HEK293 (cell line): ENCODE measurements around the gene DOCK8.
"Not testable (repeated sequence)": the region's sequence is repeated elsewhere in the genome, so short reads cannot be mapped to it uniquely, and the experiment has no call there.

Source experiments
- CTCF ChIA-PET: fragments of 350-600 bp; formaldehyde crosslinking; extraction: SDS; loops from one replicate; lab custom pipeline; 2021; ENCODE audit warnings: antibody characterized with exemption; lab: Yijun Ruan, JAX
- POLR2A ChIA-PET: fragments of 300-600 bp; formaldehyde crosslinking; extraction: SDS; loops from one replicate; lab custom pipeline; 2020; ENCODE audit warnings: antibody characterized with exemption, inconsistent platforms; lab: Yijun Ruan, JAX
- H3K27ac ChIP-seq: fragments of 200-500 bp; sonication (Bioruptor generic); 2 replicates; pipeline ENCODE4 v1.5.1; 2014; ENCODE audit warnings: low read depth, low read length, control low read depth, inconsistent platforms; ENCODE audit errors: extremely low read depth
- H3K36me3 ChIP-seq, 2 experiments: fragments of 200-500 bp in 1 of 2; sonication (Bioruptor generic) in 1 of 2; 1 replicate in 1 of 2; 2 replicates in 1 of 2; pipeline ENCODE4 v1.5.1; 2014 to 2017; ENCODE audit warnings: inconsistent platforms in 2 of 2, low read length in 2 of 2; ENCODE audit not compliant: control insufficient read depth in 2 of 2, insufficient read depth in 1 of 2
- H3K4me1 ChIP-seq: fragments of 200-500 bp; sonication (Bioruptor generic); 2 replicates; pipeline ENCODE4 v1.5.1; 2014; ENCODE audit warnings: mild to moderate bottlenecking, low read length, inconsistent platforms; ENCODE audit not compliant: control insufficient read depth, insufficient read depth
- H3K4me3 ChIP-seq: 2 replicates; pipeline ENCODE4 v1.5.1; 2011; ENCODE audit warnings: low read depth, mild to moderate bottlenecking, control low read depth, low read length, moderate library complexity
- H3K9me3 ChIP-seq: fragments of 200-500 bp; sonication (Bioruptor generic); 2 replicates; pipeline ENCODE4 v1.5.1; 2014; ENCODE audit warnings: low read depth, low read length, inconsistent platforms; ENCODE audit not compliant: control insufficient read depth, insufficient read depth
- MEIS1 ChIP-seq: sonication (generic); formaldehyde crosslinking; IDR thresholded peaks from 2 replicates; pipeline ENCODE4 v1.8.1; 2022; ENCODE audit warnings: missing genetic modification reagents, mild to moderate bottlenecking, borderline replicate concordance
- OSR2 ChIP-seq: fragments of 450-650 bp; formaldehyde crosslinking; IDR thresholded peaks from 2 replicates; pipeline ENCODE4 v1.5.1; 2016; ENCODE audit warnings: missing biosample characterization, missing genetic modification characterization
- ZFP41 ChIP-seq: fragments of 450-650 bp; formaldehyde crosslinking; IDR thresholded peaks from 2 replicates; pipeline ENCODE4 v1.5.1; 2016; ENCODE audit warnings: missing biosample characterization, missing genetic modification characterization, borderline replicate concordance
- ZNF302 ChIP-seq: fragments of 450-650 bp; formaldehyde crosslinking; IDR thresholded peaks from 2 replicates; pipeline ENCODE4 v1.5.1; 2016; ENCODE audit warnings: missing biosample characterization, missing genetic modification characterization, low read depth
- ZSCAN30 ChIP-seq: fragments of 450-650 bp; IDR thresholded peaks from 2 replicates; pipeline ENCODE4 v1.5.1; 2018; ENCODE audit warnings: missing biosample characterization, mild to moderate bottlenecking, missing genetic modification characterization, moderate library complexity
- TF ChIP-seq, protein P1 (sequence below): fragments of 450-650 bp; formaldehyde crosslinking; IDR thresholded peaks from 2 replicates; pipeline ENCODE4 v1.5.1; 2016; ENCODE audit warnings: missing biosample characterization, missing genetic modification characterization
- TF ChIP-seq, protein P2 (sequence below): fragments of 450-650 bp; formaldehyde crosslinking; IDR thresholded peaks from 2 replicates; pipeline ENCODE4 v1.5.1; 2017; ENCODE audit warnings: missing biosample characterization, missing genetic modification characterization
- TF ChIP-seq, protein P3 (sequence below): fragments of 450-650 bp; formaldehyde crosslinking; IDR thresholded peaks from 2 replicates; pipeline ENCODE4 v1.5.1; 2016; ENCODE audit warnings: missing biosample characterization, missing genetic modification characterization
- TF ChIP-seq, protein P4 (sequence below): fragments of 450-650 bp; formaldehyde crosslinking; IDR thresholded peaks from 2 replicates; pipeline ENCODE4 v1.5.1; 2016; ENCODE audit warnings: missing biosample characterization, missing genetic modification characterization

Gene DOCK8

DNA sequence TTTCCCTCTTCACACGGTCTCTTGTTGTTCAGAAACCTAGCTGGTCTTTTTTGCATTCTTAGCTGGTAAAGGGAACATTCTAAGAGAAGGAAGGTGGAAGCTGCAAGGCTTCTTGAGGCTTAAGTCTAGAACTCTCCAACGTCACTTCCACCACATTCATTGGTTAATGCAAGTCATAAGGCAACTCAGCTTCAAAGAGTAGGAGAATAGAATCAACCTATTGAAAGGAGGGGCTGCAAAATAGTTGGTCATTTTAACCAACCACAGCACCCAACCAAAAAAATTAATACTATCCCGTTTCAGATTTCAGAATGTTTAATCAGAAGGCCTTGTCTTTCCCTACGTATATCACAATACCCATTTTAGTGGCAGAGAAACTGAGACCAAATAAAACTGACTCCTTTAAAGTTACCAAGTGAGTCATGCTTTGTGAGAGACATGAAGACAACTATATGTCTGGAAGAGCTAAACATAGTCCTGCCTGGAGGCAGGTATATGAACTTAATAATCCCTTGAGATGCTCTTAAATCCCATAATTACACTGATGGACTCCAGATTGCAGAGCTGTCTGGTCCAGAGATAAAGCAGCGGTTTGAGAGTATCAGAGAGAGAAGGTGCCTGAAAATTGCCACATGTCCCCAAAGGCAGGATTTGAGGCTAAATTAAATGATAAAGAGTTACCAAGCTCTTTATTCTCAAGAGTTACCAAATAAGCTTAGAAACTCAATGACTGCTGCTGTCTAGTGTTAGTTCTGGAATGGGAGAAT, 14.4 kb downstream of the DOCK8 start:
- Histone ChIP-seq H3K9me3 (no peaks in the 10 kb centered on the region), H3K27ac (no peak overlapping the region), H3K4me3 (no peak overlapping the region), H3K4me1 (peaks cover 6% of the 10 kb centered on the region; the same call in 1 of the 2 replicates), H3K36me3 (no peaks in the 10 kb centered on the region)
- ChIA-PET POLR2A (no interaction called here), CTCF (interaction anchor here (0.5 to 0.6 kb wide), 2 partner anchors 155 to 623 kb away, joined by 3 to 4 read pairs; no protein-coding TSS in a partner anchor)
- TF ChIP-seq ZNF302 = no peak

DNA sequence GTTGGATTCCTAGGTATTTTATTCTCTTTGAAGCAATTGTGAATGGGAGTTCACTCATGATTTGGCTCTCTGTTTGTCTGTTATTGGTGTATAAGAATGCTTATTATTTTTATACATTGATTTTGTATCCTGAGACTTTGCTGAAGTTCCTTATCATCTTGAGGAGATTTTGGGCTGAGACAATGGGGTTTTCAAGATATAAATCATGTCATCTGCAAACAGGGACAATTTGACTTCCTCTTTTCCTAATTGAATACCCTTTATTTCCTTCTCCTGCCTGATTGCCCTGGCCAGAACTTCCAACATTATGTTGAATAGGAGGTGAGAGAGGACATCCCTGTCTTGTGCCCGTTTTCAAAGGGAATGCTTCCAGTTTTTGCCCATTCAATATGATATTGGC, 17.0 kb downstream of the DOCK8 start:
- H3K4me3 ChIP-seq, H3K4me1 ChIP-seq, H3K9me3 ChIP-seq, CTCF ChIA-PET, H3K36me3 ChIP-seq, POLR2A ChIA-PET, H3K27ac ChIP-seq: not testable (repeated sequence)

DNA sequence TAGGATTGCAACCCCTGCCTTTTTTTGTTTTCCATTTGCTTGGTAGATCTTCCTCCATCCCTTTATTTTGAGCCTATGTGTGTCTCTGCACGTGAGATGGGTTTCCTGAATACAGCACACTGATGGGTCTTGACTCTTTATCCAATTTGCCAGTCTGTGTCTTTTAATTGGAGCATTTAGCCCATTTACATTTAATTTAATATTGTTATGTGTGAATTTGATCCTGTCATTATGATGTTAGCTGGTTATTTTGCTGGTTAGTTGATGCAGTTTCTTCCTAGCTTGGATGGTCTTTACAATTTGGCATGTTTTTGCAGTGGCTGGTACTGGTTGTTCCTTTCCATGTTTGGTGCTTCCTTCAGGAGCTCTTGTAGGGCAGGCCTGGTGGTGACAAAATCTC, 19.0 kb downstream of the DOCK8 start:
- H3K4me1 ChIP-seq, POLR2A ChIA-PET, H3K27ac ChIP-seq, H3K9me3 ChIP-seq, H3K36me3 ChIP-seq, CTCF ChIA-PET, H3K4me3 ChIP-seq: not testable (repeated sequence)

DNA sequence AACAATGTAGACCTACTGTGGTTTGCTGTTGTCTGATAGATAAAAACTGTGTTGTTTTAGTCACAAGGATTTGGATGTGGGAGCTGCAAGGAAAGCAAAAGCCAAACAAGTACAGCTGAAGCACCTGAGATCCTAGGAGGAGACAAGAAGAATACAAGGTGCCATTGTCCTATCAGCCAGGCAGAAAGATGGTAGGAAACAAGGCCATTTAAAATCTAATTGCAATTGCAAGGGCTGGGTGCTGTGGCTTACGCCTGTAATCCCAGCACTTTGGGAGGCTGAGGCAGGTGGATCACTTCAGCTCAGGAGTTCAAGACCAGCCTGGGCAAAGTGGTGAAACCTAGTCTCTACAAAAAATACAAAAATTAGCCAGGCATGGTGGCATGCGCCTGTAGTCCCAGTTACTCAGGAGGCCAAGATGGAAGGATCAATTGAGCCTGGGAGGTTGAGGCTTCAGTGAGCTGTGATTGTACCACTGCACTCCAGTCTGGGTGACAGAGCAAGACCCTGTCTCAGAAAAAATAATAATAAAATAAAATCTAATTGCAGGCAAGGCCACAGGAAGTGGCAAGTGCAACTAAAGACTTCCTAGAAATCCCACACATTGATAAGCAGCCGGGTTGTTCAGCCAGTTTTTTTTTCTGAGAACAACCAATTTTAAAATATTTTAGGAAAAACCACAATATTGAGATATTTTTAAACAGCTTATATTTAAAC, 22.6 kb downstream of the DOCK8 start:
- H3K27ac ChIP-seq = no peak overlapping the region
- no peak overlapping the region for H3K4me3 ChIP-seq
- TF ChIP-seq, protein P1, sequence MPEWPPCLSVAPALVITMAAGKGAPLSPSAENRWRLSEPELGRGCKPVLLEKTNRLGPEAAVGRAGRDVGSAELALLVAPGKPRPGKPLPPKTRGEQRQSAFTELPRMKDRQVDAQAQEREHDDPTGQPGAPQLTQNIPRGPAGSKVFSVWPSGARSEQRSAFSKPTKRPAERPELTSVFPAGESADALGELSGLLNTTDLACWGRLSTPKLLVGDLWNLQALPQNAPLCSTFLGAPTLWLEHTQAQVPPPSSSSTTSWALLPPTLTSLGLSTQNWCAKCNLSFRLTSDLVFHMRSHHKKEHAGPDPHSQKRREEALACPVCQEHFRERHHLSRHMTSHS (tag by site-specific recombination) = no peak
- TF ChIP-seq, protein P2, sequence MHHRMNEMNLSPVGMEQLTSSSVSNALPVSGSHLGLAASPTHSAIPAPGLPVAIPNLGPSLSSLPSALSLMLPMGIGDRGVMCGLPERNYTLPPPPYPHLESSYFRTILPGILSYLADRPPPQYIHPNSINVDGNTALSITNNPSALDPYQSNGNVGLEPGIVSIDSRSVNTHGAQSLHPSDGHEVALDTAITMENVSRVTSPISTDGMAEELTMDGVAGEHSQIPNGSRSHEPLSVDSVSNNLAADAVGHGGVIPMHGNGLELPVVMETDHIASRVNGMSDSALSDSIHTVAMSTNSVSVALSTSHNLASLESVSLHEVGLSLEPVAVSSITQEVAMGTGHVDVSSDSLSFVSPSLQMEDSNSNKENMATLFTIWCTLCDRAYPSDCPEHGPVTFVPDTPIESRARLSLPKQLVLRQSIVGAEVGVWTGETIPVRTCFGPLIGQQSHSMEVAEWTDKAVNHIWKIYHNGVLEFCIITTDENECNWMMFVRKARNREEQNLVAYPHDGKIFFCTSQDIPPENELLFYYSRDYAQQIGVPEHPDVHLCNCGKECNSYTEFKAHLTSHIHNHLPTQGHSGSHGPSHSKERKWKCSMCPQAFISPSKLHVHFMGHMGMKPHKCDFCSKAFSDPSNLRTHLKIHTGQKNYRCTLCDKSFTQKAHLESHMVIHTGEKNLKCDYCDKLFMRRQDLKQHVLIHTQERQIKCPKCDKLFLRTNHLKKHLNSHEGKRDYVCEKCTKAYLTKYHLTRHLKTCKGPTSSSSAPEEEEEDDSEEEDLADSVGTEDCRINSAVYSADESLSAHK (tag by site-specific recombination) = no peak
- TF ChIP-seq ZFP41 (tag by site-specific recombination) (no peak), ZSCAN30 (tag by site-specific recombination) (no peak)
- TF ChIP-seq, all 188 proteins: peak for 0
- no peaks in the 10 kb centered on the region for H3K9me3 ChIP-seq
- ChIA-PET CTCF (no interaction called here), POLR2A (no interaction called here)
- H3K36me3 ChIP-seq = no peaks in the 10 kb centered on the region
- no peaks in the 10 kb centered on the region for H3K4me1 ChIP-seq

DNA sequence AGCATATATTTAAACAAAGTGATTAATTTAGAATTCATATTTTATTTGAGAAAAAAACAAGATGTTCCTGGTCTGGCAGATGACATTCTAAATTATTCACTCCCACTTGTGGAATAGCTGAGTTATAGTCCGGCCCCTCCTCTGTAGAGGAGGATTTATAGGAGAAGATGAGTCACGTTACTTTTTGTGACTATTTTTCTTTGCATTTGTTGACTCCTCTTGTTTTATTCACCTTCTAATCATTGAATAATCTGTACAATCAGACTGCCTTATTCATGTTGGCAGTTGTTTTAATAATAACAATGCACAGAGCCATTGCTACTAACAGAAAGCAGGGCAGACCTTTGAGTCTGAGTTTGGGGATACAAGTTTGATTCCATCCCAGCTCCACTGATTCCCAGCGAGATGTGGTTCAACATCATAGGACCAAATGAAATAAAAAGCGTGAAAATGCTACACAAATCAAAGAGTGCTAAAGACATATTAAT, 23.2 kb downstream of the DOCK8 start:
- Histone ChIP-seq H3K4me1 (no peaks in the 10 kb centered on the region), H3K27ac (no peak overlapping the region), H3K4me3 (no peak overlapping the region), H3K9me3 (no peaks in the 10 kb centered on the region), H3K36me3 (no peaks in the 10 kb centered on the region)
- TF ChIP-seq, protein P3, sequence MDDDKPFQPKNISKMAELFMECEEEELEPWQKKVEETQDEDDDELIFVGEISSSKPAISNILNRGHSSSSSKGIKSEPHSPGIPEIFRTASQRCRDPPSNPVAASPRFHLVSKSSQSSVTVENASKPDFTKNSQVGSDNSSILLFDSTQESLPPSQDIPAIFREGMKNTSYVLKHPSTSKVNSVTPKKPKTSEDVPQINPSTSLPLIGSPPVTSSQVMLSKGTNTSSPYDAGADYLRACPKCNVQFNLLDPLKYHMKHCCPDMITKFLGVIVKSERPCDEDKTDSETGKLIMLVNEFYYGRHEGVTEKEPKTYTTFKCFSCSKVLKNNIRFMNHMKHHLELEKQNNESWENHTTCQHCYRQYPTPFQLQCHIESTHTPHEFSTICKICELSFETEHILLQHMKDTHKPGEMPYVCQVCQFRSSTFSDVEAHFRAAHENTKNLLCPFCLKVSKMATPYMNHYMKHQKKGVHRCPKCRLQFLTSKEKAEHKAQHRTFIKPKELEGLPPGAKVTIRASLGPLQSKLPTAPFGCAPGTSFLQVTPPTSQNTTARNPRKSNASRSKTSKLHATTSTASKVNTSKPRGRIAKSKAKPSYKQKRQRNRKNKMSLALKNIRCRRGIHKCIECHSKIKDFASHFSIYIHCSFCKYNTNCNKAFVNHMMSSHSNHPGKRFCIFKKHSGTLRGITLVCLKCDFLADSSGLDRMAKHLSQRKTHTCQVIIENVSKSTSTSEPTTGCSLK = no peak
- TF ChIP-seq OSR2 (tag by site-specific recombination) (no peak), MEIS1 (CRISPR knock-in tag) (no peak)
- TF ChIP-seq, protein P4, sequence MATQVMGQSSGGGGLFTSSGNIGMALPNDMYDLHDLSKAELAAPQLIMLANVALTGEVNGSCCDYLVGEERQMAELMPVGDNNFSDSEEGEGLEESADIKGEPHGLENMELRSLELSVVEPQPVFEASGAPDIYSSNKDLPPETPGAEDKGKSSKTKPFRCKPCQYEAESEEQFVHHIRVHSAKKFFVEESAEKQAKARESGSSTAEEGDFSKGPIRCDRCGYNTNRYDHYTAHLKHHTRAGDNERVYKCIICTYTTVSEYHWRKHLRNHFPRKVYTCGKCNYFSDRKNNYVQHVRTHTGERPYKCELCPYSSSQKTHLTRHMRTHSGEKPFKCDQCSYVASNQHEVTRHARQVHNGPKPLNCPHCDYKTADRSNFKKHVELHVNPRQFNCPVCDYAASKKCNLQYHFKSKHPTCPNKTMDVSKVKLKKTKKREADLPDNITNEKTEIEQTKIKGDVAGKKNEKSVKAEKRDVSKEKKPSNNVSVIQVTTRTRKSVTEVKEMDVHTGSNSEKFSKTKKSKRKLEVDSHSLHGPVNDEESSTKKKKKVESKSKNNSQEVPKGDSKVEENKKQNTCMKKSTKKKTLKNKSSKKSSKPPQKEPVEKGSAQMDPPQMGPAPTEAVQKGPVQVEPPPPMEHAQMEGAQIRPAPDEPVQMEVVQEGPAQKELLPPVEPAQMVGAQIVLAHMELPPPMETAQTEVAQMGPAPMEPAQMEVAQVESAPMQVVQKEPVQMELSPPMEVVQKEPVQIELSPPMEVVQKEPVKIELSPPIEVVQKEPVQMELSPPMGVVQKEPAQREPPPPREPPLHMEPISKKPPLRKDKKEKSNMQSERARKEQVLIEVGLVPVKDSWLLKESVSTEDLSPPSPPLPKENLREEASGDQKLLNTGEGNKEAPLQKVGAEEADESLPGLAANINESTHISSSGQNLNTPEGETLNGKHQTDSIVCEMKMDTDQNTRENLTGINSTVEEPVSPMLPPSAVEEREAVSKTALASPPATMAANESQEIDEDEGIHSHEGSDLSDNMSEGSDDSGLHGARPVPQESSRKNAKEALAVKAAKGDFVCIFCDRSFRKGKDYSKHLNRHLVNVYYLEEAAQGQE (tag by site-specific recombination) = no peak
- ChIA-PET POLR2A (no interaction called here), CTCF (no interaction called here)
